PC-9 (cell line): ENCODE data around the gene RABL2A.
"Not testable (repeated sequence)": the region's sequence is repeated elsewhere in the genome, so short reads cannot be mapped to it uniquely, and the experiment has no call there.

Experiments
- CTCF ChIP-seq: fragments of 200-600 bp; sonication (generic); conservative IDR thresholded peaks from 2 replicates; pipeline ENCODE4 v1.6.1; 2017; ENCODE audit warnings: mixed run types, antibody characterized with exemption, mild to moderate bottlenecking, moderate library complexity
- EZH2 ChIP-seq: fragments of 200-600 bp; sonication (generic); IDR thresholded peaks from 2 replicates; pipeline ENCODE4 v1.8.0; 2017; ENCODE audit warnings: antibody characterized with exemption, low read depth

- TF ChIP-seq CTCF, EZH2: not testable (repeated sequence)
These were observed 23.5 kb upstream of the RABL2A start for GRCh38 chr2:113603467-113604084.
